H1 (cell line): Measurements from ENCODE around the gene POU6F2. TPM values are rescaled to one million over a fixed set of nuclear protein-coding genes. Genes with fewer than 3 reads are reported as not detected.

Experiments used
- CTCF ChIA-PET: fragments of 300-600 bp; sonication (Branson Sonifier 250); formaldehyde crosslinking; loops from one replicate; lab custom pipeline; 2021; ENCODE audit not compliant: partially characterized antibody; lab: Charles Lee
- POLR2A ChIA-PET: fragments of 300-600 bp; sonication (Branson Sonifier 250); formaldehyde crosslinking; loops from one replicate; lab custom pipeline; 2021; ENCODE audit warnings: inconsistent platforms; ENCODE audit not compliant: partially characterized antibody; lab: Charles Lee
- DNase-seq, 2 experiments: peaks; one replicate each; pipeline versions ENCODE4 v3.0.0 to v3.0.0-alpha.2; 2010 to 2022; ENCODE audit warnings: low spot score in 2 of 2, low read depth in 1 of 2, mixed read lengths in 1 of 2
- FAIRE-seq: peaks from 2 replicates; lab custom pipeline; 2011; peaks lifted over from hg19 to GRCh38; lab: Jason Lieb, UNC
- H2AFZ ChIP-seq: 2 replicates; pipeline ENCODE4 v1.8.1; 2012; ENCODE audit warnings: low read length, inconsistent platforms
- H2AK5ac ChIP-seq: 2 replicates; pipeline ENCODE4 v1.6.1; 2013; ENCODE audit warnings: low read depth, low read length
- H2BK120ac ChIP-seq: replicated peaks from 2 replicates; pipeline ENCODE3; 2013; ENCODE audit warnings: low read depth, low read length, inconsistent platforms
- H2BK12ac ChIP-seq: 2 replicates; pipeline ENCODE4 v1.6.1; 2013; ENCODE audit warnings: low read depth, low read length
- H2BK15ac ChIP-seq: 2 replicates; pipeline ENCODE4 v1.6.1; 2013; ENCODE audit warnings: low read length
- H2BK20ac ChIP-seq: 2 replicates; pipeline ENCODE4 v1.6.1; 2013; ENCODE audit warnings: low read length
- H2BK5ac ChIP-seq: 2 replicates; pipeline ENCODE4 v1.6.1; 2013; ENCODE audit warnings: low read depth, low read length
- H3K14ac ChIP-seq: 2 replicates; pipeline ENCODE4 v1.6.1; 2013; ENCODE audit warnings: inconsistent platforms; ENCODE audit not compliant: insufficient read length
- H3K18ac ChIP-seq: 2 replicates; pipeline ENCODE4 v1.6.1; 2013; ENCODE audit warnings: low read length; ENCODE audit errors: extremely low read depth
- H3K23ac ChIP-seq: 2 replicates; pipeline ENCODE4 v1.6.1; 2013; ENCODE audit warnings: inconsistent platforms; ENCODE audit not compliant: insufficient read length
- H3K23me2 ChIP-seq: 2 replicates; pipeline ENCODE4 v1.6.1; 2013; ENCODE audit warnings: low read depth, low read length
- H3K27ac ChIP-seq: 2 replicates; pipeline ENCODE4 v1.6.1; 2011; ENCODE audit warnings: low read depth, low read length, inconsistent platforms
- H3K27me3 ChIP-seq, 4 experiments: replicated peaks in 1 of 4; 1 replicate in 1 of 4; 2 replicates in 3 of 4; pipeline versions ENCODE4 v1.6.1 to v1.8.1; 2011 to 2013; ENCODE audit warnings: low read length in 3 of 4, mild to moderate bottlenecking in 3 of 4, inconsistent platforms in 2 of 4, mixed read lengths in 2 of 4, moderate library complexity in 1 of 4; ENCODE audit not compliant: control insufficient read depth in 3 of 4, insufficient read depth in 3 of 4; ENCODE audit errors: extremely low read depth in 1 of 4
- H3K36me3 ChIP-seq, 4 experiments: 2 replicates each; pipeline versions ENCODE4 v1.6.1 to v1.8.1; 2011 to 2013; ENCODE audit warnings: mild to moderate bottlenecking in 4 of 4, low read length in 3 of 4, moderate library complexity in 2 of 4, control low read depth in 1 of 4, inconsistent platforms in 1 of 4; ENCODE audit not compliant: insufficient read depth in 4 of 4, control insufficient read depth in 2 of 4
- H3K4ac ChIP-seq: replicated peaks from 2 replicates; pipeline ENCODE3; 2013; ENCODE audit warnings: low read length, low read depth, mixed read lengths, inconsistent platforms; ENCODE audit not compliant: insufficient read length
- H3K4me1 ChIP-seq, 4 experiments: replicated peaks in 1 of 4; 1 replicate in 1 of 4; 2 replicates in 3 of 4; pipeline versions ENCODE4 v1.6.1 to v1.8.1; 2011 to 2013; ENCODE audit warnings: low read length in 3 of 4, inconsistent platforms in 2 of 4, mixed read lengths in 1 of 4; ENCODE audit not compliant: insufficient read depth in 4 of 4, control insufficient read depth in 3 of 4
- H3K4me2 ChIP-seq, 2 experiments: 2 replicates each; pipeline versions ENCODE4 v1.6.1 to v1.8.1; 2011 to 2013; ENCODE audit warnings: low read depth in 2 of 2, low read length in 2 of 2, control low read depth in 1 of 2, inconsistent platforms in 1 of 2, mild to moderate bottlenecking in 1 of 2; ENCODE audit not compliant: insufficient read depth in 1 of 2
- H3K4me3 ChIP-seq, 4 experiments: fragments of 200-600, 300-600 bp in 1 of 4; sonication (generic), shearing (Covaris generic), sonication (Bioruptor Twin) in 1 of 4; 2 replicates each; pipeline versions ENCODE4 v1.5.1 to v1.8.1; 2011 to 2016; ENCODE audit warnings: low read length in 4 of 4, low read depth in 3 of 4, control low read depth in 2 of 4, inconsistent platforms in 2 of 4, mild to moderate bottlenecking in 2 of 4, mixed read lengths in 1 of 4, moderate library complexity in 1 of 4; ENCODE audit not compliant: insufficient read depth in 2 of 4; ENCODE audit errors: extremely low read depth in 1 of 4
- H3K56ac ChIP-seq: replicated peaks from 2 replicates; pipeline ENCODE3; 2013; ENCODE audit warnings: low read depth, mild to moderate bottlenecking, mixed read lengths, low read length, inconsistent platforms; ENCODE audit not compliant: insufficient read length
- H3K79me1 ChIP-seq: 2 replicates; pipeline ENCODE4 v1.6.1; 2013; ENCODE audit warnings: low read depth, low read length, control low read depth
- H3K79me2 ChIP-seq, 2 experiments: 2 replicates each; pipeline versions ENCODE4 v1.6.1 to v1.8.1; 2012 to 2013; ENCODE audit warnings: low read length in 2 of 2, mild to moderate bottlenecking in 2 of 2, inconsistent platforms in 1 of 2; ENCODE audit not compliant: insufficient read depth in 2 of 2, control insufficient read depth in 1 of 2
- H3K9ac ChIP-seq, 4 experiments: replicated peaks in 1 of 4; 1 replicate in 1 of 4; 2 replicates in 3 of 4; pipeline versions ENCODE4 v1.6.1 to v1.8.1; 2011 to 2013; ENCODE audit warnings: low read depth in 3 of 4, low read length in 3 of 4, control low read depth in 2 of 4, mild to moderate bottlenecking in 2 of 4, moderate library complexity in 2 of 4, inconsistent platforms in 1 of 4; ENCODE audit errors: extremely low read depth in 1 of 4
- H3K9me3 ChIP-seq, 2 experiments: 2 replicates each; pipeline versions ENCODE4 v1.6.1 to v1.8.1; 2012 to 2013; ENCODE audit warnings: mild to moderate bottlenecking in 2 of 2, moderate library complexity in 2 of 2, control low read depth in 1 of 2, inconsistent platforms in 1 of 2, low read depth in 1 of 2, low read length in 1 of 2, mixed read lengths in 1 of 2; ENCODE audit not compliant: insufficient read depth in 2 of 2
- H4K20me1 ChIP-seq, 2 experiments: replicated peaks in 1 of 2; 2 replicates each; pipeline versions ENCODE3 to v1.8.1; 2011 to 2013; ENCODE audit warnings: inconsistent platforms in 2 of 2, low read length in 2 of 2, mild to moderate bottlenecking in 1 of 2; ENCODE audit not compliant: insufficient read depth in 2 of 2, control insufficient read depth in 1 of 2
- H4K5ac ChIP-seq: 2 replicates; pipeline ENCODE4 v1.6.1; 2013; ENCODE audit warnings: low read length, low read depth, mixed read lengths, inconsistent platforms; ENCODE audit not compliant: insufficient read length
- H4K8ac ChIP-seq: 2 replicates; pipeline ENCODE4 v1.8.0; 2013; ENCODE audit warnings: mild to moderate bottlenecking, moderate library complexity, low read length, inconsistent platforms; ENCODE audit not compliant: insufficient read depth; ENCODE audit errors: extremely low read depth
- H4K91ac ChIP-seq: replicated peaks from 2 replicates; pipeline ENCODE3; 2013; ENCODE audit warnings: low read length, mixed read lengths, inconsistent platforms; ENCODE audit not compliant: insufficient read length
- ASH2L ChIP-seq: fragments of 200-600, 300-600 bp; sonication (generic); IDR thresholded peaks from one replicate; pipeline ENCODE4 v1.7.1; 2017; ENCODE audit warnings: low read length
- CHD1 ChIP-seq: IDR thresholded peaks from 2 replicates; pipeline ENCODE4 v1.6.1; 2012; ENCODE audit warnings: low read depth, low read length, improper control_type of control experiment
- KDM4A ChIP-seq: IDR thresholded peaks from one replicate; pipeline ENCODE4 v1.7.1; 2012; ENCODE audit warnings: low read depth, mild to moderate bottlenecking, moderate library complexity, low read length, inconsistent platforms; ENCODE audit not compliant: severe bottlenecking
- SIN3A ChIP-seq, 2 experiments: IDR thresholded peaks in 1 of 2; conservative IDR thresholded peaks in 1 of 2; 2 replicates each; pipeline ENCODE4 v1.6.1; 2011 to 2012; ENCODE audit warnings: low read length in 2 of 2, improper control_type of control experiment in 1 of 2, low read depth in 1 of 2, mild to moderate bottlenecking in 1 of 2
- SP4 ChIP-seq: IDR thresholded peaks from 2 replicates; pipeline ENCODE4 v1.6.1; 2012; ENCODE audit warnings: low read length, inconsistent platforms
- SRF ChIP-seq: IDR thresholded peaks from 2 replicates; pipeline ENCODE4 v1.6.1; 2011; ENCODE audit warnings: mild to moderate bottlenecking, low read depth, low read length, moderate library complexity
- ZNF274 ChIP-seq: IDR thresholded peaks from 2 replicates; pipeline ENCODE4 v1.7.0; 2012; ENCODE audit warnings: low read length, borderline replicate concordance; ENCODE audit errors: extremely low read depth
- WGBS, 2 experiments: shearing (Covaris generic) in 1 of 2; methylation state at CpG; one replicate each; pipeline versions ENCODE4 v1.1.6 to v1.1.7; 2013 to 2015; ENCODE audit warnings: low lambda C conversion rate in 2 of 2, mixed read lengths in 2 of 2, inconsistent platforms in 1 of 2, low coverage in 1 of 2, missing lambda C conversion rate in 1 of 2; ENCODE audit not compliant: insufficient replicate concordance in 2 of 2, insufficient coverage in 1 of 2, insufficient read length in 1 of 2; ENCODE audit errors: extremely low coverage in 1 of 2, missing lambda C conversion rate in 1 of 2; 5-methylcytosine and 5-hydroxymethylcytosine counted together
- polyA plus RNA-seq, 7 experiments: library from polyadenylated mRNA; depleted of rRNA in 3 of 7; stranded (reverse) in 5 of 7; unstranded in 2 of 7; fragments of >200 nt in 5 of 7; fragments of 200-250 nt in 2 of 7; gene quantifications; 1 replicate in 5 of 7; 2 replicates in 1 of 7; 4 replicates in 1 of 7; pipeline versions ENCODE4 v1.2.1 to v1.2.3, GENCODE V29; 2011 to 2013; ENCODE audit warnings: missing spikeins in 2 of 7, mixed read lengths in 2 of 7
- total RNA-seq: library from RNA; stranded (reverse); fragmentation: NEBNext Ultra II Directional; extraction: Animal tissue kit (Norgen Biotek cat#: 25700); gene quantifications from 2 replicates; pipeline ENCODE4 v1.2.1, GENCODE V29; 2021
- TF ChIP-seq, protein P1 (sequence below): IDR thresholded peaks from 2 replicates; pipeline ENCODE4 v1.6.1; 2011; ENCODE audit warnings: low read depth, mild to moderate bottlenecking, low read length; ENCODE audit not compliant: insufficient read depth
- TF ChIP-seq, protein P2 (sequence below): IDR thresholded peaks from 2 replicates; pipeline ENCODE4 v1.6.1; 2011; ENCODE audit warnings: low read length, improper control_type of control experiment

Gene POU6F2
- total and polyA plus RNA-seq, 2 of the 8 experiments (the other 6 are each of a cell fraction or from before 2014, with no cell fraction given): 1.1 to 2.0 TPM

DNA sequence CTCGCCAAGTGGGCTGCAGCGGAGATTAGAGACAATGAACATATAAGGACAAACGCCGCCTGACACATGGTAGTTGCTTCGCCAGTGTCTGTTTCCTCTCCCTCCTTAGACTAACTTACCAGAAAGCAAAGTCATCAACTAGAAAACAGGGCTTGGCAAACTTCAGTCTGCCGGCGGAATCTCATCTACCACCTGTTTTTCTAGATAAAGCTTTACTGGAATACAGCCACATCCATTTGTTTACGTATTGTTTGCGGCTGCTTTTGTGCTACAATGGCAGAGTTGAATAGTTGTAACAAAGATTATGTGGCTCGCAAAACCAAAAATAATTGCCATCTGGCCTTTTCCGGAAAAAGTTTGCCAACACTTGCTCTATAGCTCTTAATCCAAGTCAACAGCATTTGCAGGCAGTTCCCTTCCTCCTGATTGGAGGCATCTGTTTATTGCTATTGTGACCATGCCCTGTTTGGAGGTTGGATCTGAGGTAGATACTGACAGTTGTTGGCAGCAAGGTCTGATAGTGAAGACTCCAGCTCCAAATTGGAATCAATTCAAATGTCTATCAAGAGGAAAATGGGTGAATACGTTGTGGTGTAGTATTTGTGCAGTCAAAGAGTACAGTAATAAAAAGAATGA, 260.6 kb downstream of the POU6F2 start:
- Histone ChIP-seq H3K27me3 (no peaks in the 10 kb centered on the region), H2BK15ac (no peak overlapping the region), H4K8ac (no peak overlapping the region), H3K9ac (no peak overlapping the region), H3K23ac (no peak overlapping the region), H4K20me1 (no peaks in the 10 kb centered on the region), H3K18ac (no peak overlapping the region), H3K14ac (no peak overlapping the region), H3K23me2 (no peaks in the 10 kb centered on the region), H2BK12ac (no peak overlapping the region), H4K91ac (no peak overlapping the region), H3K4me1 (peaks cover 0 to 3% (median 0%) of the 10 kb centered on the region in 4 experiments; a peak in 1 of 7 replicates), H3K56ac (no peak overlapping the region), H3K4ac (no peak overlapping the region), H2BK20ac (no peak overlapping the region), H3K36me3 (no peaks in the 10 kb centered on the region), H3K27ac (no peak overlapping the region), H3K79me2 (no peaks in the 10 kb centered on the region), H3K9me3 (peaks cover 0 to 3% of the 10 kb centered on the region in 2 experiments; a peak in 3 of 4 replicates), H3K4me2 (no peak overlapping the region), H2AK5ac (no peak overlapping the region), H3K79me1 (no peaks in the 10 kb centered on the region), H4K5ac (no peak overlapping the region), H3K4me3 (no peak overlapping the region), H2AFZ (no peak overlapping the region), H2BK5ac (no peak overlapping the region), H2BK120ac (no peak overlapping the region)
- FAIRE-seq (no peak), DNase-seq (no peak)
- 91% methylated on average over 12 of the region's 12 CpGs; no CpG with 5 or more reads in 1 of the 2 experiments for WGBS, 2 experiments
- CTCF ChIA-PET: interaction anchor here (1.0 to 1.1 kb wide), 3 partner anchors 8 to 65 kb away, joined by 3 to 4 read pairs (median 3); no protein-coding TSS in a partner anchor
- POLR2A ChIA-PET: no interaction called here
- TF ChIP-seq SRF (no peak), KDM4A (no peak), SP4 (no peak), SIN3A (conservative IDR thresholded peaks at IDR 0.05 in 1 of 2, IDR thresholded peaks at IDR 0.05 in 1 of 2; ENCODE audit: low read depth in 1 of 2, low read length in 2 of 2) (no peak), CHD1 (no peak), ASH2L (no peak), ZNF274 (no peak)
- TF ChIP-seq, protein P1, sequence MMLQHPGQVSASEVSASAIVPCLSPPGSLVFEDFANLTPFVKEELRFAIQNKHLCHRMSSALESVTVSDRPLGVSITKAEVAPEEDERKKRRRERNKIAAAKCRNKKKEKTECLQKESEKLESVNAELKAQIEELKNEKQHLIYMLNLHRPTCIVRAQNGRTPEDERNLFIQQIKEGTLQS: no peak
- TF ChIP-seq, protein P2, sequence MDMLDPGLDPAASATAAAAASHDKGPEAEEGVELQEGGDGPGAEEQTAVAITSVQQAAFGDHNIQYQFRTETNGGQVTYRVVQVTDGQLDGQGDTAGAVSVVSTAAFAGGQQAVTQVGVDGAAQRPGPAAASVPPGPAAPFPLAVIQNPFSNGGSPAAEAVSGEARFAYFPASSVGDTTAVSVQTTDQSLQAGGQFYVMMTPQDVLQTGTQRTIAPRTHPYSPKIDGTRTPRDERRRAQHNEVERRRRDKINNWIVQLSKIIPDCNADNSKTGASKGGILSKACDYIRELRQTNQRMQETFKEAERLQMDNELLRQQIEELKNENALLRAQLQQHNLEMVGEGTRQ: no peak
